ENCODE results near the gene C11orf68. TPM values are rescaled to one million over a fixed set of nuclear protein-coding genes. Genes with fewer than 3 reads are reported as not detected.

C11orf68 gene
- total and polyA plus RNA-seq, 10 of the 15 experiments (the other 5 are each of a cell fraction or from before 2014, with no cell fraction given), result 3.0 to 25.4 (median 16.7) TPM

DNA sequence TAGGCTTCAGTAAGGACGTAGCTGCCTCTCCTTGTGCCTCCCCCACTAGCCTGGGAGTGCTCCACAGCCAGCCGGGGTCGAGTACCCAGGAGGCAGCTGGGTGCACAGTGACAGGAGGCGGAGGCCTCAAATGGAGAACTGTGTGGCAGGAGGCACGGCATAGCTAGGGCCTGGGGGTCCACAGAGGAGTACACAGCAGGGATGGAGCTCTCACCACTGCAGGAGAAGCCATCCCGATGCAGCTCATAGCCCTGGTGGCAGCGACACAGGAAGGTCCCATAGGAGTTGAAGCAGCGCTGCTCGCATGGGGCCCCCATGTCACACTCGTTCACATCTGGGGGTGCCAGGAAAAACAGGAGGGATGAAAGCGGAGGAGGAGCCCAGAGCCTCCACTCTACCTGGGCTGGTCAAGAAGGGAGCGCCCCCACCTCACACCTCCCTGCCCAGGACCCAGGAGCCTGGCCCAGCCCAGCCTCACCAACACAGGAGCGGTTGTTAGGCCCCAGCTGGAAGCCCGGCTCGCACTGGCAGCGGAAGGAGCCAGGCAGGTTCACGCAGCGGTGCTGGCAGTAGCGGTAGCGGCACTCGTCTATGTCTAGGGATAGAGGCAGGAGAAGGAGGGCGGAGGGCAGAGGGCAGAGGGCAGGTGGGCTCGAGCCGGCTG, 49.1 kb downstream of the C11orf68 start (continued):
- TF ChIP-seq TCF7 (IDR thresholded peaks at IDR 0.05; ENCODE audit: borderline replicate concordance), result no peak
- no peak for TF ChIP-seq ZNF622 (IDR thresholded peaks at IDR 0.05)

GRCh38 chr11:65868907-65869306, 50.0 kb downstream of the C11orf68 start:
- ChIA-PET POLR2A (interaction anchor here (1.2 to 4.5 kb wide), 3 partner anchors 8 to 22 kb away, joined by 3 to 44 read pairs (median 4); partner anchors contain the start of genes CCDC85B, CFL1 and MUS81), RAD21 (ENCODE audit: unreplicated experiment) (no interaction called here), CTCF (interaction anchor here (1.2 to 4.5 kb wide), 3 partner anchors 9 to 119 kb away, joined by 3 to 41 read pairs (median 6); partner anchors contain the start of genes CFL1 and MUS81), SMC1A (ENCODE audit: uncharacterized antibody, unreplicated experiment) (interaction anchor here (0.6 to 2.3 kb wide), 2 partner anchors 9 to 19 kb away, joined by 3 to 7 read pairs; partner anchors contain the start of genes FIBP and MUS81)
- Histone ChIP-seq H2AFZ (ENCODE audit: control insufficient read depth, low read depth, low read length) (no peak overlapping the region), H3K27me3 (replicated peaks in 1 of 2; ENCODE audit: control insufficient read depth in 2 of 2, insufficient read depth in 2 of 2, low read length in 1 of 2) (no peaks in the 10 kb centered on the region), H3K4me3 (no peak overlapping the region), H4K20me1 (ENCODE audit: control insufficient read depth, insufficient read depth) (no peaks in the 10 kb centered on the region), H3K79me2 (ENCODE audit: control insufficient read depth, insufficient read depth, low read length) (no peaks in the 10 kb centered on the region), H3K9ac (ENCODE audit: control insufficient read depth, insufficient read depth, low read length) (no peak overlapping the region), H3K36me3 (ENCODE audit: control insufficient read depth in 2 of 2, insufficient read depth in 2 of 2, low read length in 1 of 2) (peaks cover 13 to 26% of the 10 kb centered on the region in 2 experiments), H3K4me1 (ENCODE audit: control insufficient read depth, insufficient read depth, low read length) (peaks cover 9% of the 10 kb centered on the region), H3K4me2 (ENCODE audit: control insufficient read depth, insufficient read depth) (no peak overlapping the region), H3K9me3 (replicated peaks; ENCODE audit: control insufficient read depth, insufficient read depth, low read length) (no peaks in the 10 kb centered on the region), H3K27ac (ENCODE audit: control insufficient read depth, insufficient read depth) (no peak overlapping the region)
- FAIRE-seq (no peak), DNase-seq (ENCODE audit: low read depth, low spot score) (no peak), ATAC-seq (no peak)
- in situ Hi-C loops (cut with MboI) (loop anchor here (25.0 kb wide), 1 partner anchor 1632 kb away; the partner anchor contains the start of genes DNAJC4, FKBP2, NUDT22 and PPP1R14B), intact Hi-C loops (cut with micrococcal nuclease; ENCODE audit: unreplicated experiment) (no loop called here)
- no TSS peak for BruUV-seq (replicated peaks)
- WGBS (ENCODE audit: insufficient coverage, insufficient replicate concordance, low lambda C conversion rate, missing lambda C conversion rate), result 83% methylated on average over 3 of the region's 3 CpGs
- TF ChIP-seq TCF12 (IDR thresholded peaks at IDR 0.05; ENCODE audit: low read depth, low read length), result no peak
- no peak for TF ChIP-seq NFYA (IDR thresholded peaks at IDR 0.05; ENCODE audit: borderline replicate concordance, low read depth, low read length)
- TF ChIP-seq POLR2AphosphoS5 (IDR thresholded peaks at IDR 0.05; ENCODE audit: low read length), result 0 out of 2 replicates have a peak, but pooled peaks have one; percentile 15
- peak; percentile 32; the same call in 1 of the 2 replicates for TF ChIP-seq POLR2AphosphoS2 (IDR thresholded peaks at IDR 0.05; ENCODE audit: low read depth, low read length)
- no peak for TF ChIP-seq JUND (IDR thresholded peaks at IDR 0.05; ENCODE audit: low read depth, low read length)
- TF ChIP-seq, protein P1, sequence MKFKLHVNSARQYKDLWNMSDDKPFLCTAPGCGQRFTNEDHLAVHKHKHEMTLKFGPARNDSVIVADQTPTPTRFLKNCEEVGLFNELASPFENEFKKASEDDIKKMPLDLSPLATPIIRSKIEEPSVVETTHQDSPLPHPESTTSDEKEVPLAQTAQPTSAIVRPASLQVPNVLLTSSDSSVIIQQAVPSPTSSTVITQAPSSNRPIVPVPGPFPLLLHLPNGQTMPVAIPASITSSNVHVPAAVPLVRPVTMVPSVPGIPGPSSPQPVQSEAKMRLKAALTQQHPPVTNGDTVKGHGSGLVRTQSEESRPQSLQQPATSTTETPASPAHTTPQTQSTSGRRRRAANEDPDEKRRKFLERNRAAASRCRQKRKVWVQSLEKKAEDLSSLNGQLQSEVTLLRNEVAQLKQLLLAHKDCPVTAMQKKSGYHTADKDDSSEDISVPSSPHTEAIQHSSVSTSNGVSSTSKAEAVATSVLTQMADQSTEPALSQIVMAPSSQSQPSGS (IDR thresholded peaks at IDR 0.05; ENCODE audit: low read length), result peak; percentile 21; the same call in 1 of the 2 replicates
- peak; percentile 34; the same call in 1 of the 2 replicates for TF ChIP-seq ZBED1 (IDR thresholded peaks at IDR 0.05; ENCODE audit: borderline replicate concordance)

Measured in GM12878 (cell line).